Fibroblast of lung (primary cell): ENCODE measurements around the gene ERAP2. TPM values are rescaled to one million over a fixed set of nuclear protein-coding genes. Genes with fewer than 3 reads are reported as not detected.
A peak's percentile ranks its signal among the peaks of the same experiment; 100 is the strongest.

ENCODE experiments used
- DNase-seq, 2 donors: peaks; one replicate each; pipeline versions ENCODE4 v3.0.0 to v3.0.0-alpha.2; 2010; ENCODE audit warnings: low read depth in 2 of 2
- H2AFZ ChIP-seq: 2 replicates; pipeline ENCODE4 v1.5.1; 2012; ENCODE audit warnings: low read length, control low read depth, inconsistent platforms
- H3K27ac ChIP-seq: 2 replicates; pipeline ENCODE4 v1.5.1; 2011; ENCODE audit warnings: low read length, control low read depth; ENCODE audit not compliant: insufficient read depth
- H3K27me3 ChIP-seq: 2 replicates; pipeline ENCODE4 v1.5.1; 2011; ENCODE audit warnings: mild to moderate bottlenecking, low read length; ENCODE audit not compliant: control insufficient read depth, insufficient read depth
- H3K36me3 ChIP-seq: 2 replicates; pipeline ENCODE4 v1.5.1; 2011; ENCODE audit warnings: low read length; ENCODE audit not compliant: control insufficient read depth, insufficient read depth
- H3K4me1 ChIP-seq: 2 replicates; pipeline ENCODE4 v1.5.1; 2011; ENCODE audit warnings: low read length; ENCODE audit not compliant: control insufficient read depth, insufficient read depth; ENCODE audit errors: extremely low read depth
- H3K4me2 ChIP-seq: 2 replicates; pipeline ENCODE4 v1.5.1; 2011; ENCODE audit warnings: low read length, control low read depth; ENCODE audit not compliant: insufficient read depth; ENCODE audit errors: extremely low read depth
- H3K4me3 ChIP-seq, 4 experiments: fragments of 200-600 bp in 1 of 4; sonication (generic) in 1 of 4; replicated peaks in 1 of 4; 2 replicates each; pipeline ENCODE4 v1.5.1; 2011 to 2016; ENCODE audit warnings: low read length in 4 of 4, low read depth in 3 of 4, mild to moderate bottlenecking in 3 of 4, control low read depth in 2 of 4, inconsistent platforms in 1 of 4, mixed read lengths in 1 of 4; ENCODE audit not compliant: insufficient read depth in 1 of 4; ENCODE audit errors: control extremely low read depth in 1 of 4
- H3K79me2 ChIP-seq: 2 replicates; pipeline ENCODE4 v1.5.1; 2012; ENCODE audit warnings: mild to moderate bottlenecking, low read length, inconsistent platforms; ENCODE audit not compliant: control insufficient read depth, insufficient read depth
- H3K9ac ChIP-seq: 2 replicates; pipeline ENCODE4 v1.5.1; 2011; ENCODE audit warnings: mild to moderate bottlenecking, low read length, control low read depth; ENCODE audit not compliant: insufficient read depth
- H3K9me3 ChIP-seq: 2 replicates; pipeline ENCODE4 v1.5.1; 2012; ENCODE audit warnings: low read depth, low read length; ENCODE audit not compliant: control insufficient read depth, insufficient read depth
- H4K20me1 ChIP-seq: 2 replicates; pipeline ENCODE4 v1.5.1; 2011; ENCODE audit warnings: low read length; ENCODE audit not compliant: control insufficient read depth, insufficient read depth; ENCODE audit errors: extremely low read depth
- EZH2 ChIP-seq: IDR thresholded peaks from 2 replicates; pipeline ENCODE4 v1.5.1; 2012; ENCODE audit warnings: low read length, control low read depth, mild to moderate bottlenecking; ENCODE audit errors: missing control alignments
- polyA plus RNA-seq, 2 donors: library from polyadenylated mRNA; depleted of rRNA in 1 of 2; stranded (reverse) in 1 of 2; unstranded in 1 of 2; fragments of >200 nt; gene quantifications; 2 replicates each; pipeline ENCODE4 v1.2.1, GENCODE V29; 2011 to 2012; ENCODE audit warnings: missing spikeins in 1 of 2
- total RNA-seq: library from RNA; depleted of rRNA; stranded (reverse); fragments of >200 nt; gene quantifications from 2 replicates; pipeline ENCODE4 v1.2.1, GENCODE V29; 2014
- TF ChIP-seq, protein P1 (sequence below), 2 donors: IDR thresholded peaks in 1 of 2; conservative IDR thresholded peaks in 1 of 2; 1 replicate in 1 of 2; 2 replicates in 1 of 2; pipeline ENCODE4 v1.5.1; 2011 to 2012; ENCODE audit warnings: low read length in 2 of 2, control low read depth in 1 of 2, inconsistent platforms in 1 of 2, low read depth in 1 of 2, mild to moderate bottlenecking in 1 of 2

The ERAP2 gene
- total and polyA plus RNA-seq, 2 donors (not counting 1 experiment from before 2014, with no cell fraction given), result 70.9 to 180 TPM

DNA sequence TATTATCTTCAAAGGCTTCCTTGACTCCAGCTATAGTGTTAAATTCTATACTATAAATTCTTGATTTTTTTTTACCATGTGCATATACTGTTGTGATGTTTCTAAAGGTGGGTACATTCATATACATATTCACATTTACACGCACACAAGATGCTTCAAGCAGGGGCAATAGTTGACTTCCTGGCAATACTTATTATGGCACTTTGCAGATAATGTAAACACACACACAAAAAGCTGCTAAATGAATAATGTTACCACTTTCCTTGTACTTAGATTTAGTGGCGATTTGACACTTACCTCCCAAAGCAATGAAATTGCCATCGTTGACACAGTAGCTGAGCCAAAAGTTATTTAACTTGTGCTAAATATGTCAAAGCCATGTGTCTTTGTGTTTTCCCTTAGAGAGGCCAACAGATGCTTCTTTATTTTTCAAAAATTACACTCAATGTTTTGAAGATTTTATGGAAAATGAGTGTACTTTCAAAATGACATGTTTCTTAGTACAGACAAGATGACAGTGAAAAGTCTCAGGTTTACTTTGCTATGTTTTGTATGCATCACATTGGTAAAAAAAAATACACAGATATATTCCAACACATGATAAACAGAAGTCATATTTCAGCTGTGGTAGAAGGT, 12.2 kb upstream of the ERAP2 start:
- Histone ChIP-seq H2AFZ (no peak overlapping the region), H3K4me3 (no peak overlapping the region), H3K4me2 (no peak overlapping the region), H3K27ac (no peak overlapping the region), H3K9me3 (no peaks in the 10 kb centered on the region), H3K9ac (no peak overlapping the region), H3K79me2 (no peaks in the 10 kb centered on the region), H3K27me3 (no peaks in the 10 kb centered on the region), H3K4me1 (no peaks in the 10 kb centered on the region), H3K36me3 (no peaks in the 10 kb centered on the region), H4K20me1 (no peaks in the 10 kb centered on the region)
- TF ChIP-seq, protein P1, sequence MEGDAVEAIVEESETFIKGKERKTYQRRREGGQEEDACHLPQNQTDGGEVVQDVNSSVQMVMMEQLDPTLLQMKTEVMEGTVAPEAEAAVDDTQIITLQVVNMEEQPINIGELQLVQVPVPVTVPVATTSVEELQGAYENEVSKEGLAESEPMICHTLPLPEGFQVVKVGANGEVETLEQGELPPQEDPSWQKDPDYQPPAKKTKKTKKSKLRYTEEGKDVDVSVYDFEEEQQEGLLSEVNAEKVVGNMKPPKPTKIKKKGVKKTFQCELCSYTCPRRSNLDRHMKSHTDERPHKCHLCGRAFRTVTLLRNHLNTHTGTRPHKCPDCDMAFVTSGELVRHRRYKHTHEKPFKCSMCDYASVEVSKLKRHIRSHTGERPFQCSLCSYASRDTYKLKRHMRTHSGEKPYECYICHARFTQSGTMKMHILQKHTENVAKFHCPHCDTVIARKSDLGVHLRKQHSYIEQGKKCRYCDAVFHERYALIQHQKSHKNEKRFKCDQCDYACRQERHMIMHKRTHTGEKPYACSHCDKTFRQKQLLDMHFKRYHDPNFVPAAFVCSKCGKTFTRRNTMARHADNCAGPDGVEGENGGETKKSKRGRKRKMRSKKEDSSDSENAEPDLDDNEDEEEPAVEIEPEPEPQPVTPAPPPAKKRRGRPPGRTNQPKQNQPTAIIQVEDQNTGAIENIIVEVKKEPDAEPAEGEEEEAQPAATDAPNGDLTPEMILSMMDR (conservative IDR thresholded peaks at IDR 0.05 in 1 of 2, IDR thresholded peaks at IDR 0.05 in 1 of 2; ENCODE audit: low read depth in 1 of 2, low read length in 2 of 2), result no peak
- TF ChIP-seq EZH2, result no peak
- DNase-seq, result no peak

DNA sequence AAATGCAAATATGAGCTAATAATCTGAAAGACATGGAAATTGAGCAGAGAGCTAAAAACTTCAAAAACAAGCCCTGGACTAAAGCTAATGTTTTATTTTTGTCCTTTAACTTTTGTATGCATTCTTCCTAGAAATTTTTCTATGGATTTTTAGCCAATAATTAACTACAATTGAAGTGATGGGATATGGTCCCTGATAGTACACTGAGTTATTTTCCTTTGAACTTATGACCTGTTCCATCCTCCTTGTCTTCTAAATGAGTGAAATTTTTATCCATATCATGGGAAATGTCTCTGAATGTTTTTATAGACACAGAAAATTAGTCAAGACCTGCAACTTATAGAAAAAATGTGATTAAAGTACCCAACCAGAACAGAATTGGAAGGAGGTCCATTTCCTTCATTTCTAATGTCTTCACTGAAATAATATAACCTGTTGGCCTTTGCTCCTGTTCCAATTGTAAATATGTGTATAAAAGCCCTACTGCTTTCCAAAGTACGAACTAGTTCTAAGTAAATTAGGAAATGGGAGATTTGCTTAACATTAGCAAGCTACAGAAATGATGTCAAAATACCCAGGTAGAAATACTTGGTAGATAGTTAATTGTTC, 11.3 kb upstream of the ERAP2 start:
- no peak for TF ChIP-seq EZH2
- TF ChIP-seq, protein P1 (conservative IDR thresholded peaks at IDR 0.05 in 1 of 2, IDR thresholded peaks at IDR 0.05 in 1 of 2; ENCODE audit: low read depth in 1 of 2, low read length in 2 of 2), result no peak
- Histone ChIP-seq H3K36me3 (no peaks in the 10 kb centered on the region), H4K20me1 (no peaks in the 10 kb centered on the region), H3K9ac (no peak overlapping the region), H2AFZ (no peak overlapping the region), H3K4me3 (no peak overlapping the region), H3K79me2 (no peaks in the 10 kb centered on the region), H3K4me1 (no peaks in the 10 kb centered on the region), H3K27me3 (no peaks in the 10 kb centered on the region), H3K9me3 (no peaks in the 10 kb centered on the region), H3K4me2 (no peak overlapping the region), H3K27ac (no peak overlapping the region)
- no peak for DNase-seq

DNA sequence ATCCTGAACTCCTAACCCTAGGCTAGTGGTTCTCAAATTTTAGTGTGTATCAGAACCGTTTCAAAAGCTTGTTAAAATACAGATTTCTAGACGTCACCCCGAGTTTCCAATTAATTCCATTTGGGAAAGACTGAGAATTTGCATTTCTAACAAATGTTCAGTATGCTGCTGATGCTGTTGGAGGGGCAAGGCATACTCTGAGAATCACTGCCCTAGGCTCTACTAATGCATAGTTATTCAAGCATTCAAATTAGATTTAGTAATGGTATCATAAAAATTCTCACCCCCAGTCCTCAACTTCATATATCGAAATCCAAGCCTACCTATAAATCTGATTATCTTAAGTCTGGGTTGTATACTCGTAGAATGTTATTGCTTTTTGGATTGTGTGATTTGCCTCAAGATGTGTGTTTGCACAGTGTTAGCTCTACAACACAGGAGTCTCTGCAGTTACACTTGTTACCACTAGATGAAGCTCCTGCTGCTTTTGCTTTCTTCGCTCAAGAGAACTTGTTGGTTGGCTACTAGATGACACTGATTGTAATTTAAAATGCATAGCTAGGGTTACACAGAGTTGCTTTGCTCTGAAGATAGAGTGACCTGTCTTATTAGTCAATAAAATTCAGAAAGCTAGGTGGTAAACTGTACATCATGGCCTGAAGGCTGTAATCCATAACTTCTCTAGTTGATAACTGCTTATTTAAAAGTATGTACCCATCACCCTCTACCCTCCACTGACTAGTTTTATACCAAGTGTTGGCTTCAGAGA, 7.5 kb upstream of the ERAP2 start:
- peak; percentile 69 to 86 for DNase-seq
- Histone ChIP-seq H3K9me3 (no peaks in the 10 kb centered on the region), H3K27ac (no peak overlapping the region), H4K20me1 (no peaks in the 10 kb centered on the region), H3K4me2 (no peak overlapping the region), H3K36me3 (no peaks in the 10 kb centered on the region), H3K4me3 (no peak overlapping the region), H3K79me2 (no peaks in the 10 kb centered on the region), H2AFZ (no peak overlapping the region), H3K9ac (no peak overlapping the region), H3K4me1 (no peaks in the 10 kb centered on the region), H3K27me3 (no peaks in the 10 kb centered on the region)
- TF ChIP-seq EZH2, result no peak
- TF ChIP-seq, protein P1 (conservative IDR thresholded peaks at IDR 0.05 in 1 of 2, IDR thresholded peaks at IDR 0.05 in 1 of 2; ENCODE audit: low read depth in 1 of 2, low read length in 2 of 2), result peak; percentile 98 to 100
